Peyer's patch (tissue), 4 donors: ENCODE results near the gene MACROH2A2.
"Not testable (repeated sequence)": the region's sequence is repeated elsewhere in the genome, so short reads cannot be mapped to it uniquely, and the experiment has no call there.

ENCODE experiments used
- CTCF ChIP-seq, 6 experiments: fragments of 450-650 bp in 4 of 6; fragments of 200-600 bp in 2 of 6; sonication (generic) in 1 of 6; IDR thresholded peaks; one replicate each; pipeline ENCODE4 v1.5.1; 2017 to 2019; ENCODE audit warnings: antibody characterized with exemption in 6 of 6, mild to moderate bottlenecking in 3 of 6, moderate library complexity in 1 of 6
- POLR2A ChIP-seq, 2 donors: fragments of 450-650 bp; IDR thresholded peaks; one replicate each; pipeline ENCODE4 v1.5.1; 2017; ENCODE audit warnings: antibody characterized with exemption in 2 of 2, mild to moderate bottlenecking in 2 of 2, moderate library complexity in 2 of 2

GRCh38 chr10:70041739-70042138 lies 10.9 kb upstream of the MACROH2A2 start:
- TF ChIP-seq CTCF, POLR2A (IDR thresholded peaks at IDR 0.05): not testable (repeated sequence)
